ENCODE measurements around the gene TUBGCP6.
"Not testable (repeated sequence)": the region's sequence is repeated elsewhere in the genome, so short reads cannot be mapped to it uniquely, and the experiment has no call there.

Gene TUBGCP6

DNA sequence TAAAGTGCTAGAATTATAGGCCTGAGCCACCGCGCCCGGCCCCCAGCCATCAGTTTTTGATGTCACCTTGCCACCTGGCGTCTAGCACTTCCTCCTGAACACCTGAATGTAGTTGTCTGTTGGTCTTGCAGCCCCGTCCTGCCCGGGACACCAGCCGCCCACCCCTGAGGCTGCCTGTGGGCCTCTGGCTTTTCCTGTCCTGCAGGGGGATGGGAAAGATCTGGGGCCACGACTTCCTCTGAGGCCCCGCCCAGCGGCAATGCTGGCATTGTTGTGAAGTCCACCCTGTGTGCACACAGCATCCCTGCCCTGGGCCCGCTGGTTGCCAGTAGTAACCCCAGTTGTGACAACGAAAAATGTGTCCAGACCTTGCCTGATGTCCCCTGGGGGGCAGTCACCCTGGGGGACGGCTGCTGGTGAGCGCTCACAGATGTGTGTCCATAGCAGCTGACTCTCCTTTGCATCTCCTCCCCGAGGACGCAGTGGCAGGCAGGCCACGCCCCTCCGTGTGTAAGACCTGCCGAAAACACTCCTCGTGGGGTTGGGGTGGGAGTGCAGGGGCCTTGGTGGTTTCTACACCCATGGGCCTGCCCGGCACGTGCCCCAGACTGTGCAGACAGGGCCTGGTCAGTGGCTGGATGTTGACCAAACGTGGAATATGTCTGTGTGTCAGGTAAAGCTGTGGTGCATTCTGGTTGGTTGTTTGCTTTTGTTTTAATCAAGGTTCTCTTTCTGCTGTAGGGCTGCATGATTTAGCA, 37.3 kb downstream of the TUBGCP6 start:
- no peak for DNase-seq

GRCh38 chr22:50206599-50206998, 38.2 kb downstream of the TUBGCP6 start:
- DNase-seq: no peak

GRCh38 chr22:50205781-50206569, 38.8 kb downstream of the TUBGCP6 start:
- no peak for DNase-seq

DNA sequence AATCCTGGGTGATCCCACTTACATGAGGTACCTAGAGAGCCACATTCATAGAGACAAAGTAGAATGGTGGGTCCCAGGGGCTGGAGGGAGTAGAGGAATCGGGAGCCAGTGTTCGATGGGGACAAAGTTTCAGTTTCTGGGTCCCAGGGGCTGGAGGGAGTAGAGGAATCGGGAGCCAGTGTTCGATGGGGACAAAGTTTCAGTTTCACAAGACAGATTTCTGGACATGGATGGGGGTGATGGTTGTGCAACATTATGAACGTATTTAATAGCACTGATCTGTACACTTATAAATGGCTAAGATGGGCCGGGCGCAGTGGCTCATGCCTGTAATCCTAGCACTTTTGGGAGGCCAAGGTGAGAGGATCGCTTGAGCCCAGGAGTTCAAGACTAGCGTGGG, 39.8 kb downstream of the TUBGCP6 start:
- DNase-seq: not testable (repeated sequence)

GRCh38 chr22:50204571-50204970, 40.3 kb downstream of the TUBGCP6 start:
- no peak for DNase-seq

- no peak for DNase-seq
Observed at GRCh38 chr22:50203288-50203687, 41.5 kb downstream of the TUBGCP6 start.

DNA sequence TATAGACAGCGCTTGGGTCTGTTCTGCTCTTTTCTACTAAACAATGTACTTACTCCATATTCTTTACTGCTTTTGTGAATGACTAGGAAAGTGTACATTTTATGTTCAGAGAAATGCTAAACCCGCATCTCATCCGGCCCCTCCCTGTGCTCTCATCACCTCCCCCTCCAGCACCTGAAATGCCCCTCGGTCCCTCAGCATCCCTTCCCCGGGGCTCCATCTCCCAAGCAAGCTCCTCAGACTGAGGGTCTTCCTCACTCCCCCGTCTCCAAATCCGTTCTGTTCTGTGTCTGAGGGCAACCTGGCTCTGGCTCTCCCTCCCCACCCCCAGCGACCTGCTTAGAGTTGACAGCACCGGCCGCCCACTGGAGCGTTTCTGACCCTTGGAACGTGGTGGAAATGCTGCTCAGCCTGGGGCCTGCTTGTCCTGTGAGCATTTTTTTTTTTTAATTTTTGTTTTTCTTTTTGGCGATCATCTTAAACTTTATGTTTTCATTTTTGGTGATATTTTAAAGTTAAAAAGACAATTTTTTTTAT, 42.6 kb downstream of the TUBGCP6 start:
- no peak for DNase-seq

- DNase-seq: no peak
Observed at GRCh38 chr22:50201191-50202129, 43.4 kb downstream of the TUBGCP6 start.

DNA sequence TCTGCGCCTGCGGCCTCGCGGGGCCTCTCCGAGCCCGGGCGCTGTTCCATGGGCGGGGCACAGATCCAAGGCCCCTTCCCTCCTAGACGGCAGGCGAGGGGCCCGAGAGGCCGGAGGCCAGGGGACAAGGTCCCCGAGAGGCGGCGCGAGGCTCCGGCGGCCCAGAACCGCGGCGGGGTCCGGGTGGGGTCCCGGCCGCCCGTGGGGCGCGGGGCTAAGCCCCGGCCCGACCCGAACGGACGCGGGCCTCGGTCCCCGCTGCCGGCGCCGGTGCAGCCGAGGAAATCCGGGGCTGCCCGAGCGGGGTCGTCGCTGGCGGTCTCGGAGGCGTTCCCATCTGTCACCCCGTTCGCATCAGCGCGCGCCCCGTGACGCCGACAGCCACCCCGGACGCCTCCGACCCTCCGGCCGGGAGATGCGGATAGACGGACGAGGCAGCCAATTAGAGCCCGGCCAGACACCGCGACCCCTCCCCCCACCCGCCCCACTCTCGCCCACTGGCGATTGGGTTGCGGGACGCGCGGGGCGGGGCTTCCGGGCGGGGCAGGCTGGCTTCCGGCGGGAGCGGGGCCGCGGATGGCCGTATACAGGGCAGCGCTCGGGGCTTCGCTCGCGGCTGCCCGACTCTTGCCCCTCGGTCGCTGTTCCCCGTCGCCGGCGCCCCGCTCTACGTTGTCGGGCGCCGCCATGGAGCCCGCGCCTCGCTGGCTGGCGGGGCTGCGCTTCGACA, 44.2 kb downstream of the TUBGCP6 start, which contains the start of gene SELENOO:
Gene SELENOO, plus strand, starts transcription at position 551 of the 730 bp plus-strand sequence. Its CDS starts 26 bp downstream, at position 577.
- DNase-seq: peak; percentile 94

DNA sequence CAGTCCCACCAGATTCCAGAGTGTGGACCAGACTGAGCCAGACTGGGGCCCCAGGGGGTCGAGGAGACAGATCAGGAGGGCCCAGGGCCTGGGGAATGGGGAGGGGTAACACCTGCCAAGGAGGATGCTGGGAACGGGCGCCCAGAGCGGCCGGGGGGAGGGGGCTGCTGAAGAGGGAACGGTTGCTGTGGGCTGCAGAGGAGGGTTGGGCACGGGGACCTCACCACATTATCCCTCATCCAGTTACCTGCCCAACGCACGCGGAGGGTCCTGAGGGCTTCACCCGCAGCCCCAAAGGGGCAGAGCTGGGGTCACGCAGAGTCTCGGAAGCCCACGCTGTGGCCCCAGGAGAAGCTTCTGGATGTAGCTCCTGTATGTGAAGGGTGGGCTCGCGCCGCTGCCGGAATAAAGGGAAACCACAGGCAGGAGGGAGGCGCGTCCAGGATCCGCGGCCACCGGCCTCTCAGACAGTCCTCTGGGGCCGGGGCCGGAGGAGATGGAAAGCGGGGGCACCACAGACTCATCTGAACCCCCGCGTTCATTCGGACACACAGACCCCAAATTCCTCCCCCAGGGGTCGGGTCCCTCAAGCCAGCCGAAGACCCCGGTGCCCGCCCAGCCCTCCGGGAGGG, 44.9 kb downstream of the TUBGCP6 start:
- DNase-seq: peak; percentile 22

- DNase-seq: no peak
Observed at GRCh38 chr22:50199251-50199721, 45.5 kb downstream of the TUBGCP6 start.

- DNase-seq: no peak
Observed at GRCh38 chr22:50198624-50199017, 46.2 kb downstream of the TUBGCP6 start.

DNA sequence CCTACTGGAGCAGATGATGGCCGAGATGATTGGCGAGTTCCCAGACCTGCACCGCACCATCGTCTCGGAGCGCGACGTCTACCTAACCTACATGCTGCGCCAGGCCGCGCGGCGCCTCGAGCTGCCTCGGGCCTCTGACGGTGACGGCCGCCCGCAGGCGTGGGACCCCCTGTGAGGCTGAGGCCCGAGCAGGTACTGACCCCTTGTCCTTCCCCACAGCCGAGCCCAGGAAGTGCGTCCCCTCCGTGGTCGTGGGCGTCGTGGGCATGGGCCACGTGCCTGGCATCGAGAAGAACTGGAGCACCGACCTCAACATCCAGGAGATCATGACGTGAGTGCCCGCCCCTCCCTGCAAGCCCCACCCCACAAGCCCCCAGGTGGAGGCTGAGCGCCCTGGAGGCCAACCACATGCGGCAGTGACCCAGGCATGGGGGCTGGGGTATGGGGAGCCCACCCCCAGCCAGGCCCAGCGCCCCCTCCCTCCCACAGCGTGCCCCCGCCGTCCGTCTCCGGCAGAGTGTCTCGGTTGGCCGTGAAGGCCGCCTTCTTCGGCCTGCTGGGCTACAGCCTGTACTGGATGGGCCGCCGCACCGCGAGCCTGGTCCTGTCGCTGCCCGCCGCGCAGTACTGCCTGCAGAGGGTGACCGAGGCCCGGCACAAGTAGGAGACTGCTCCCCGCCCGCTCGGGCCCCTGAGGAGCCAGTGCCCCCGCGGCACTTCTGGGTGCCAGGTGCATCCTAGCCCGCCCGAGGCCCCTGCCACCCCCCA, 46.8 kb downstream of the TUBGCP6 start:
- no peak for DNase-seq

GRCh38 chr22:50197000-50197800, 47.6 kb downstream of the TUBGCP6 start:
- no peak for DNase-seq

DNA sequence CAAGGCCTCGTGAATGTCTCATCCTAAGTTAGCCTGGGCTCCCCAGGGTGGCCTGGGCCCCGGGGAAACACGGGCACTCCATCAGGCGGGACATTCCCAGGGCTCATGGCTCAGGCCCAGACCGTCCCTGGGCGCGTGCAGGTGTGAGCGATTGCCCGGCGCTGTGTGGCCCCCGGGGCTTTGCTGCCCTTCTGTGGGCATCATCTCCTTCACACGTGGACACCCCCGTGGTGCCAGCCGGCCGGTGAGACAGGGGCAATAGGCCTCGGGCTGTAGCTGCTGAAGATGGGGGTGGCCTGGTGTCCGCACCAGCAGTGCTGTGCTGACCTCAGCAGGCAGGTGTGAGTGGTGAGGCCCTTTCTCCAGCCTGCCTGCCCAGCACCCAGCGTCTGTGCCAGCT, 48.6 kb downstream of the TUBGCP6 start:
- no peak for DNase-seq

DNA sequence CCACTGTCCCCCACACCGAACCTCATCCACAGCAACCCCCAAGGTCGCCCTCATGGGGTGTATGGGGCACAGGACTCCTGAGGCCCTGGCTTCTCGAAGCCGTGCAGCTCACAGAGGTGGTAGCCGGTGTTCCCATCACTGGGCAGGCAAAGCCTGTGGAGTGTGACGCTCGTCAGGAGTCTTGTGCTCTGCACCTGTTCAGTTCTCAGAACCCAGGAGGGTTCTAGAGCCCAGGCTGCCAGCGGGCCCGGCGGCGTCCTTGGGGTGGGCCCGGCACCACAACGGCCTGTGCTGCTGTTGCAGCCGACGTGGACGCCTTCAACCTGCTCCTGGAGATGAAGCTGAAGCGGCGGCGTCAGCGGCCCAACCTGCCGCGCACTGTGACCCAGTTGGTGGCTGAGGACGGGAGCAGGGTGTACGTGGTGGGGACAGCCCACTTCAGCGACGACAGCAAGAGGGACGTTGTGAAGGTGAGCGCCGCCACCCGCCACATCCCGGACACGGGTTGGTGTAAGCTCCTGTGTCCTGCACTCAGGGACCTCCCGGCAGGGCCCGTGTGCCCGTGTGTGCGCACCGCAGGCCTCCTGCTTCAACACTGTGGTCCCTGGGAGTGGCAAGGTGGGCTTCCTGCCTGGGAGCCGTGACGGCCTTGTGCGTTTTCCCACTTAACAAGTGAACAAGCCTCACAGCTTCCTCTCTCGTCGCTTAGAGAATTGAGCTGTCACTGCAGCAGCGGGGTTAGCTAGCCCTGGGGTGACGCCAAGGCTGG, 50.6 kb downstream of the TUBGCP6 start:
- no peak for DNase-seq

GRCh38 chr22:50193621-50194020, 51.2 kb downstream of the TUBGCP6 start:
- no peak for DNase-seq

- DNase-seq: peak; percentile 63
Observed at GRCh38 chr22:50192436-50193204, 52.2 kb downstream of the TUBGCP6 start.

Measured in CD4-positive, alpha-beta T cell treated with Interleukin-21 for 1 hour (primary cell).